Spleen (tissue), 7 donors: ENCODE data around the gene MYLK.

ENCODE experiments used
- CTCF ChIP-seq, 11 experiments: fragments of 200-600 bp in 7 of 11; fragments of 450-650 bp in 4 of 11; sonication (generic) in 4 of 11; IDR thresholded peaks in 8 of 11; conservative IDR thresholded peaks in 3 of 11; 1 replicate in 7 of 11; 2 replicates in 4 of 11; pipeline versions ENCODE4 v1.4.0 to v1.8.0; 2016 to 2021; ENCODE audit warnings: antibody characterized with exemption in 11 of 11, inconsistent platforms in 4 of 11, mild to moderate bottlenecking in 1 of 11
- POLR2A ChIP-seq, 3 donors: fragments of 450-650 bp; IDR thresholded peaks; one replicate each; pipeline ENCODE4 v1.5.1; 2017; ENCODE audit warnings: antibody characterized with exemption in 3 of 3, mild to moderate bottlenecking in 1 of 3
- POLR2AphosphoS5 ChIP-seq, 3 donors: sonication (generic); formaldehyde crosslinking; IDR thresholded peaks; one replicate each; pipeline ENCODE4 v1.5.1; 2017; ENCODE audit warnings: antibody characterized with exemption in 3 of 3
- donor health status: DM: no; HTN: no; CAD: no; lungs with moderate emphysema.
- donor health status: DM: no; HTN: no; CAD: no.
- donor health status: DM: no; HTN: no; CAD: no.

GRCh38 chr3:123782488-123782887, 101.6 kb downstream of the MYLK start:
- TF ChIP-seq CTCF (IDR thresholded peaks at IDR 0.05 in 8 of 11, conservative IDR thresholded peaks at IDR 0.05 in 3 of 11) (no peak), POLR2A (IDR thresholded peaks at IDR 0.05) (no peak), POLR2AphosphoS5 (IDR thresholded peaks at IDR 0.05) (no peak)
